HG03108 (cell line): Measurements from ENCODE around the gene APLF.

Experiments
- ATAC-seq: cut with Tn5 transposase; IDR thresholded peaks from one replicate; pipeline ENCODE4 v1.9.1; 2021; ENCODE audit warnings: moderate library complexity; ENCODE audit not compliant: unreplicated experiment

The APLF gene

GRCh38 chr2:68627615-68628014, 160.2 kb downstream of the APLF start:
- no peak for ATAC-seq
